Fibroblast of skin of abdomen (primary cell): ENCODE measurements around the gene CCDC107.

ENCODE experiments used
- DNase-seq: peaks from one replicate; pipeline ENCODE4 v3.0.0-alpha.2; 2013

CCDC107 gene

GRCh38 chr9:35705372-35705771 is 47.3 kb downstream of the CCDC107 start:
- no peak for DNase-seq

- no peak for DNase-seq
Observed at GRCh38 chr9:35705836-35706430, 47.8 kb downstream of the CCDC107 start.

GRCh38 chr9:35706951-35707350 is 48.9 kb downstream of the CCDC107 start:
- DNase-seq: no peak

- no peak for DNase-seq
Observed at GRCh38 chr9:35708146-35708545, 50.1 kb downstream of the CCDC107 start.

GRCh38 chr9:35710818-35711500 is 52.9 kb downstream of the CCDC107 start:
- DNase-seq: no peak
